ENCODE measurements around the gene PKIG.

The PKIG gene

GRCh38 chr20:44580581-44581268 is 1.7 kb upstream of the PKIG start:
- Histone ChIP-seq H3K9me3 (ENCODE audit: insufficient read depth, low read length, severe bottlenecking) (no peaks in the 10 kb centered on the region), H3K4me3 (ENCODE audit: low read depth in 1 of 2, low read length in 2 of 2) (no peak overlapping the region), H3K4me1 (ENCODE audit: insufficient read depth, low read length) (no peaks in the 10 kb centered on the region; the same call in 1 of the 2 replicates), H3K79me2 (ENCODE audit: insufficient read depth, low read length) (no peaks in the 10 kb centered on the region), H3K36me3 (ENCODE audit: insufficient read depth, low read length) (no peaks in the 10 kb centered on the region), H3K4me2 (ENCODE audit: insufficient read depth, low read length) (no peak overlapping the region), H3K27me3 (ENCODE audit: insufficient read depth, low read length, poor library complexity) (no peaks in the 10 kb centered on the region), H4K20me1 (ENCODE audit: insufficient read depth, low read length) (no peaks in the 10 kb centered on the region), H2AFZ (ENCODE audit: low read depth, low read length) (no peak overlapping the region), H3K27ac (ENCODE audit: low read length) (no peak overlapping the region), H3K9ac (ENCODE audit: low read depth, low read length) (no peak overlapping the region)
- DNase-seq, result no peak
- TF ChIP-seq EZH2 (IDR thresholded peaks at IDR 0.05; ENCODE audit: borderline replicate concordance, low read depth, low read length, severe bottlenecking), result no peak
- TF ChIP-seq CTCF (IDR thresholded peaks at IDR 0.05; ENCODE audit: borderline replicate concordance, extremely low read depth, low read length, poor library complexity, severe bottlenecking), result no peak
- no peak for ATAC-seq (ENCODE audit: insufficient read depth, low read depth)

GRCh38 chr20:44581515-44581914 is 864 bp upstream of the PKIG start:
- ATAC-seq (ENCODE audit: insufficient read depth, low read depth), result no peak
- Histone ChIP-seq H3K27me3 (ENCODE audit: insufficient read depth, low read length, poor library complexity) (no peaks in the 10 kb centered on the region), H3K4me2 (ENCODE audit: insufficient read depth, low read length) (no peak overlapping the region), H3K36me3 (ENCODE audit: insufficient read depth, low read length) (no peaks in the 10 kb centered on the region), H3K4me1 (ENCODE audit: insufficient read depth, low read length) (no peaks in the 10 kb centered on the region; the same call in 1 of the 2 replicates), H2AFZ (ENCODE audit: low read depth, low read length) (no peak overlapping the region), H3K9me3 (ENCODE audit: insufficient read depth, low read length, severe bottlenecking) (no peaks in the 10 kb centered on the region), H4K20me1 (ENCODE audit: insufficient read depth, low read length) (no peaks in the 10 kb centered on the region), H3K79me2 (ENCODE audit: insufficient read depth, low read length) (no peaks in the 10 kb centered on the region), H3K9ac (ENCODE audit: low read depth, low read length) (no peak overlapping the region), H3K27ac (ENCODE audit: low read length) (no peak overlapping the region), H3K4me3 (ENCODE audit: low read depth in 1 of 2, low read length in 2 of 2) (no peak overlapping the region)
- DNase-seq, result no peak
- no peak for TF ChIP-seq EZH2 (IDR thresholded peaks at IDR 0.05; ENCODE audit: borderline replicate concordance, low read depth, low read length, severe bottlenecking)
- no peak for TF ChIP-seq CTCF (IDR thresholded peaks at IDR 0.05; ENCODE audit: borderline replicate concordance, extremely low read depth, low read length, poor library complexity, severe bottlenecking)

- Histone ChIP-seq H3K27ac (ENCODE audit: low read length) (no peak overlapping the region), H3K4me1 (ENCODE audit: insufficient read depth, low read length) (no peaks in the 10 kb centered on the region), H3K9me3 (ENCODE audit: insufficient read depth, low read length, severe bottlenecking) (no peaks in the 10 kb centered on the region), H4K20me1 (ENCODE audit: insufficient read depth, low read length) (no peaks in the 10 kb centered on the region), H3K4me3 (ENCODE audit: low read depth in 1 of 2, low read length in 2 of 2) (no peak overlapping the region), H2AFZ (ENCODE audit: low read depth, low read length) (no peak overlapping the region), H3K9ac (ENCODE audit: low read depth, low read length) (no peak overlapping the region), H3K36me3 (ENCODE audit: insufficient read depth, low read length) (no peaks in the 10 kb centered on the region), H3K4me2 (ENCODE audit: insufficient read depth, low read length) (no peak overlapping the region), H3K27me3 (ENCODE audit: insufficient read depth, low read length, poor library complexity) (peaks cover 4% of the 10 kb centered on the region), H3K79me2 (ENCODE audit: insufficient read depth, low read length) (no peaks in the 10 kb centered on the region)
- TF ChIP-seq EZH2 (IDR thresholded peaks at IDR 0.05; ENCODE audit: borderline replicate concordance, low read depth, low read length, severe bottlenecking) (no peak), CTCF (IDR thresholded peaks at IDR 0.05; ENCODE audit: borderline replicate concordance, extremely low read depth, low read length, poor library complexity, severe bottlenecking) (no peak)
- ATAC-seq (ENCODE audit: insufficient read depth, low read depth), result no peak
- DNase-seq, result no peak
Observed at GRCh38 chr20:44583157-44583556, 778 bp downstream of the PKIG start.
